H1 (cell line): ENCODE data around the gene WWC2. TPM values are rescaled to one million over a fixed set of nuclear protein-coding genes. Genes with fewer than 3 reads are reported as not detected.

Experiments
- CTCF ChIA-PET: fragments of 300-600 bp; sonication (Branson Sonifier 250); formaldehyde crosslinking; loops from one replicate; lab custom pipeline; 2021; ENCODE audit not compliant: partially characterized antibody; lab: Charles Lee
- POLR2A ChIA-PET: fragments of 300-600 bp; sonication (Branson Sonifier 250); formaldehyde crosslinking; loops from one replicate; lab custom pipeline; 2021; ENCODE audit warnings: inconsistent platforms; ENCODE audit not compliant: partially characterized antibody; lab: Charles Lee
- DNase-seq, 2 experiments: peaks; one replicate each; pipeline versions ENCODE4 v3.0.0 to v3.0.0-alpha.2; 2010 to 2022; ENCODE audit warnings: low spot score in 2 of 2, low read depth in 1 of 2, mixed read lengths in 1 of 2
- FAIRE-seq: peaks from 2 replicates; lab custom pipeline; 2011; peaks lifted over from hg19 to GRCh38; lab: Jason Lieb, UNC
- H2AFZ ChIP-seq: 2 replicates; pipeline ENCODE4 v1.8.1; 2012; ENCODE audit warnings: low read length, inconsistent platforms
- H2AK5ac ChIP-seq: 2 replicates; pipeline ENCODE4 v1.6.1; 2013; ENCODE audit warnings: low read depth, low read length
- H2BK120ac ChIP-seq: replicated peaks from 2 replicates; pipeline ENCODE3; 2013; ENCODE audit warnings: low read depth, low read length, inconsistent platforms
- H2BK12ac ChIP-seq: 2 replicates; pipeline ENCODE4 v1.6.1; 2013; ENCODE audit warnings: low read depth, low read length
- H2BK15ac ChIP-seq: 2 replicates; pipeline ENCODE4 v1.6.1; 2013; ENCODE audit warnings: low read length
- H2BK20ac ChIP-seq: 2 replicates; pipeline ENCODE4 v1.6.1; 2013; ENCODE audit warnings: low read length
- H2BK5ac ChIP-seq: 2 replicates; pipeline ENCODE4 v1.6.1; 2013; ENCODE audit warnings: low read depth, low read length
- H3K14ac ChIP-seq: 2 replicates; pipeline ENCODE4 v1.6.1; 2013; ENCODE audit warnings: inconsistent platforms; ENCODE audit not compliant: insufficient read length
- H3K18ac ChIP-seq: 2 replicates; pipeline ENCODE4 v1.6.1; 2013; ENCODE audit warnings: low read length; ENCODE audit errors: extremely low read depth
- H3K23ac ChIP-seq: 2 replicates; pipeline ENCODE4 v1.6.1; 2013; ENCODE audit warnings: inconsistent platforms; ENCODE audit not compliant: insufficient read length
- H3K23me2 ChIP-seq: 2 replicates; pipeline ENCODE4 v1.6.1; 2013; ENCODE audit warnings: low read depth, low read length
- H3K27ac ChIP-seq: 2 replicates; pipeline ENCODE4 v1.6.1; 2011; ENCODE audit warnings: low read depth, low read length, inconsistent platforms
- H3K27me3 ChIP-seq, 4 experiments: replicated peaks in 1 of 4; 1 replicate in 1 of 4; 2 replicates in 3 of 4; pipeline versions ENCODE4 v1.6.1 to v1.8.1; 2011 to 2013; ENCODE audit warnings: low read length in 3 of 4, mild to moderate bottlenecking in 3 of 4, inconsistent platforms in 2 of 4, mixed read lengths in 2 of 4, moderate library complexity in 1 of 4; ENCODE audit not compliant: control insufficient read depth in 3 of 4, insufficient read depth in 3 of 4; ENCODE audit errors: extremely low read depth in 1 of 4
- H3K36me3 ChIP-seq, 4 experiments: 2 replicates each; pipeline versions ENCODE4 v1.6.1 to v1.8.1; 2011 to 2013; ENCODE audit warnings: mild to moderate bottlenecking in 4 of 4, low read length in 3 of 4, moderate library complexity in 2 of 4, control low read depth in 1 of 4, inconsistent platforms in 1 of 4; ENCODE audit not compliant: insufficient read depth in 4 of 4, control insufficient read depth in 2 of 4
- H3K4ac ChIP-seq: replicated peaks from 2 replicates; pipeline ENCODE3; 2013; ENCODE audit warnings: low read length, low read depth, mixed read lengths, inconsistent platforms; ENCODE audit not compliant: insufficient read length
- H3K4me1 ChIP-seq, 4 experiments: replicated peaks in 1 of 4; 1 replicate in 1 of 4; 2 replicates in 3 of 4; pipeline versions ENCODE4 v1.6.1 to v1.8.1; 2011 to 2013; ENCODE audit warnings: low read length in 3 of 4, inconsistent platforms in 2 of 4, mixed read lengths in 1 of 4; ENCODE audit not compliant: insufficient read depth in 4 of 4, control insufficient read depth in 3 of 4
- H3K4me2 ChIP-seq, 2 experiments: 2 replicates each; pipeline versions ENCODE4 v1.6.1 to v1.8.1; 2011 to 2013; ENCODE audit warnings: low read depth in 2 of 2, low read length in 2 of 2, control low read depth in 1 of 2, inconsistent platforms in 1 of 2, mild to moderate bottlenecking in 1 of 2; ENCODE audit not compliant: insufficient read depth in 1 of 2
- H3K4me3 ChIP-seq, 4 experiments: fragments of 200-600, 300-600 bp in 1 of 4; sonication (generic), shearing (Covaris generic), sonication (Bioruptor Twin) in 1 of 4; 2 replicates each; pipeline versions ENCODE4 v1.5.1 to v1.8.1; 2011 to 2016; ENCODE audit warnings: low read length in 4 of 4, low read depth in 3 of 4, control low read depth in 2 of 4, inconsistent platforms in 2 of 4, mild to moderate bottlenecking in 2 of 4, mixed read lengths in 1 of 4, moderate library complexity in 1 of 4; ENCODE audit not compliant: insufficient read depth in 2 of 4; ENCODE audit errors: extremely low read depth in 1 of 4
- H3K56ac ChIP-seq: replicated peaks from 2 replicates; pipeline ENCODE3; 2013; ENCODE audit warnings: low read depth, mild to moderate bottlenecking, mixed read lengths, low read length, inconsistent platforms; ENCODE audit not compliant: insufficient read length
- H3K79me1 ChIP-seq: 2 replicates; pipeline ENCODE4 v1.6.1; 2013; ENCODE audit warnings: low read depth, low read length, control low read depth
- H3K79me2 ChIP-seq, 2 experiments: 2 replicates each; pipeline versions ENCODE4 v1.6.1 to v1.8.1; 2012 to 2013; ENCODE audit warnings: low read length in 2 of 2, mild to moderate bottlenecking in 2 of 2, inconsistent platforms in 1 of 2; ENCODE audit not compliant: insufficient read depth in 2 of 2, control insufficient read depth in 1 of 2
- H3K9ac ChIP-seq, 4 experiments: replicated peaks in 1 of 4; 1 replicate in 1 of 4; 2 replicates in 3 of 4; pipeline versions ENCODE4 v1.6.1 to v1.8.1; 2011 to 2013; ENCODE audit warnings: low read depth in 3 of 4, low read length in 3 of 4, control low read depth in 2 of 4, mild to moderate bottlenecking in 2 of 4, moderate library complexity in 2 of 4, inconsistent platforms in 1 of 4; ENCODE audit errors: extremely low read depth in 1 of 4
- H3K9me3 ChIP-seq, 2 experiments: 2 replicates each; pipeline versions ENCODE4 v1.6.1 to v1.8.1; 2012 to 2013; ENCODE audit warnings: mild to moderate bottlenecking in 2 of 2, moderate library complexity in 2 of 2, control low read depth in 1 of 2, inconsistent platforms in 1 of 2, low read depth in 1 of 2, low read length in 1 of 2, mixed read lengths in 1 of 2; ENCODE audit not compliant: insufficient read depth in 2 of 2
- H4K20me1 ChIP-seq, 2 experiments: replicated peaks in 1 of 2; 2 replicates each; pipeline versions ENCODE3 to v1.8.1; 2011 to 2013; ENCODE audit warnings: inconsistent platforms in 2 of 2, low read length in 2 of 2, mild to moderate bottlenecking in 1 of 2; ENCODE audit not compliant: insufficient read depth in 2 of 2, control insufficient read depth in 1 of 2
- H4K5ac ChIP-seq: 2 replicates; pipeline ENCODE4 v1.6.1; 2013; ENCODE audit warnings: low read length, low read depth, mixed read lengths, inconsistent platforms; ENCODE audit not compliant: insufficient read length
- H4K8ac ChIP-seq: 2 replicates; pipeline ENCODE4 v1.8.0; 2013; ENCODE audit warnings: mild to moderate bottlenecking, moderate library complexity, low read length, inconsistent platforms; ENCODE audit not compliant: insufficient read depth; ENCODE audit errors: extremely low read depth
- H4K91ac ChIP-seq: replicated peaks from 2 replicates; pipeline ENCODE3; 2013; ENCODE audit warnings: low read length, mixed read lengths, inconsistent platforms; ENCODE audit not compliant: insufficient read length
- ATF2 ChIP-seq: IDR thresholded peaks from 2 replicates; pipeline ENCODE4 v1.6.1; 2012; ENCODE audit warnings: low read length, inconsistent platforms
- JUN ChIP-seq: IDR thresholded peaks from 2 replicates; pipeline ENCODE4 v1.6.1; 2011; ENCODE audit warnings: low read depth, mild to moderate bottlenecking, improper control_type of control experiment, low read length
- JUND ChIP-seq: IDR thresholded peaks from 2 replicates; pipeline ENCODE4 v1.6.1; 2011; ENCODE audit warnings: mild to moderate bottlenecking, improper control_type of control experiment, low read length
- KDM1A ChIP-seq: fragments of 200-600, 300-600 bp; sonication (generic); IDR thresholded peaks from 2 replicates; pipeline ENCODE4 v1.7.1; 2016; ENCODE audit warnings: mild to moderate bottlenecking, low read length, borderline replicate concordance
- KDM5A ChIP-seq: fragments of 200-600 bp; IDR thresholded peaks from 2 replicates; pipeline ENCODE4 v1.7.1; 2012; ENCODE audit warnings: mild to moderate bottlenecking, low read length, inconsistent platforms, mixed read lengths
- MAFK ChIP-seq: IDR thresholded peaks from 2 replicates; pipeline ENCODE4 v1.6.1; 2012; ENCODE audit warnings: low read depth, mild to moderate bottlenecking, improper control_type of control experiment, low read length
- NRF1 ChIP-seq: IDR thresholded peaks from 2 replicates; pipeline ENCODE4 v1.6.1; 2011; ENCODE audit warnings: mild to moderate bottlenecking, low read depth, low read length, improper control_type of control experiment
- POLR2AphosphoS5 ChIP-seq: IDR thresholded peaks from 2 replicates; pipeline ENCODE4 v1.6.1; 2011; ENCODE audit warnings: low read depth, low read length
- SIRT6 ChIP-seq: IDR thresholded peaks from one replicate; pipeline ENCODE4 v1.7.1; 2012; ENCODE audit warnings: low read length, inconsistent platforms
- TAF1 ChIP-seq: IDR thresholded peaks from 2 replicates; pipeline ENCODE4 v1.6.1; 2011; ENCODE audit warnings: mild to moderate bottlenecking, low read depth, low read length
- WGBS, 2 experiments: shearing (Covaris generic) in 1 of 2; methylation state at CpG; one replicate each; pipeline versions ENCODE4 v1.1.6 to v1.1.7; 2013 to 2015; ENCODE audit warnings: low lambda C conversion rate in 2 of 2, mixed read lengths in 2 of 2, inconsistent platforms in 1 of 2, low coverage in 1 of 2, missing lambda C conversion rate in 1 of 2; ENCODE audit not compliant: insufficient replicate concordance in 2 of 2, insufficient coverage in 1 of 2, insufficient read length in 1 of 2; ENCODE audit errors: extremely low coverage in 1 of 2, missing lambda C conversion rate in 1 of 2; 5-methylcytosine and 5-hydroxymethylcytosine counted together
- polyA plus RNA-seq, 7 experiments: library from polyadenylated mRNA; depleted of rRNA in 3 of 7; stranded (reverse) in 5 of 7; unstranded in 2 of 7; fragments of >200 nt in 5 of 7; fragments of 200-250 nt in 2 of 7; gene quantifications; 1 replicate in 5 of 7; 2 replicates in 1 of 7; 4 replicates in 1 of 7; pipeline versions ENCODE4 v1.2.1 to v1.2.3, GENCODE V29; 2011 to 2013; ENCODE audit warnings: missing spikeins in 2 of 7, mixed read lengths in 2 of 7
- total RNA-seq: library from RNA; stranded (reverse); fragmentation: NEBNext Ultra II Directional; extraction: Animal tissue kit (Norgen Biotek cat#: 25700); gene quantifications from 2 replicates; pipeline ENCODE4 v1.2.1, GENCODE V29; 2021
- TF ChIP-seq, protein P1 (sequence below): IDR thresholded peaks from 2 replicates; pipeline ENCODE4 v1.6.1; 2011; ENCODE audit warnings: low read length, improper control_type of control experiment

The WWC2 gene
- total and polyA plus RNA-seq, 2 of the 8 experiments (the other 6 are each of a cell fraction or from before 2014, with no cell fraction given) = 17.6 to 135 TPM

DNA sequence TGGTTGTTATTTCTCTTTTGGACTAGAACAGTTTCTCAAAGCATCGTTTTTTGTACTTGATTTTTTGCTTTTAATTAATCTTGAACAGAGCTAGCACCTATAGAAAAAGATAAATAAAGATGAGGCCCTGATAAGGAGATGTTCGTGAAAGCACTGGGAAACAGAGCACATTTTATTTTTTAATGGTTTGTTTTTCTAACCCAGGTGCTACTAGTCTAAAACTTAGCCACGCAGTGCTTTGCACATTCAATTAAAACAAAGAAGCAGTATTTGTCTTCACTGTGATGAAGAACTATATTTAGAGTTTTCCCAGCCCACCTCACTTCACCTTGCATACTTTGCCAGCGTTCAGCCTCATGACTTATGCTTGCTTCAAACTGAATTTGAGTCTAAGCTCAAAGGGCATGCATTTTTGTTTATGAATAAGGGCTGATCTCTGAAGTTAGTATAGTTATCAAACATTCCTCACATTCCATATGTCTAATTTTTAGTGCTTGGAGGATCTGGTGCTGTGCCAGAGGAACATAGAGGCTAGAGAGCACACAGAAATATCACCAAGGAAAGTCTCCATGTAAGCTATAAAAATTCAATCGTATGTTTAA, 76.7 kb downstream of the WWC2 start:
- no peak overlapping the region for H3K56ac ChIP-seq
- ChIA-PET CTCF (interaction anchor here (0.7 to 2.1 kb wide), 5 partner anchors 29 to 86 kb away, joined by 3 to 4 read pairs (median 3); no protein-coding TSS in a partner anchor), POLR2A (interaction anchor here (1.1 to 6.4 kb wide), 4 partner anchors 14 to 78 kb away, joined by 3 to 38 read pairs (median 4); partner anchors contain the start of gene WWC2)
- no peak overlapping the region for H2BK5ac ChIP-seq
- H3K36me3 ChIP-seq = no peaks in the 10 kb centered on the region
- no peak overlapping the region for H3K23ac ChIP-seq
- peaks cover 5% of the 10 kb centered on the region; the same call in 1 of the 2 replicates for H3K79me1 ChIP-seq
- 83% methylated on average over 5 of the region's 5 CpGs; no CpG with 5 or more reads in 1 of the 2 experiments for WGBS, 2 experiments
- H2AFZ ChIP-seq = no peak overlapping the region
- no peaks in the 10 kb centered on the region for H3K27me3 ChIP-seq
- no peak overlapping the region for H2BK12ac ChIP-seq
- peaks cover 5 to 97% of the 10 kb centered on the region in 2 experiments; a peak in 3 of 4 replicates for H3K79me2 ChIP-seq
- no peak overlapping the region for H2BK20ac ChIP-seq
- no peak overlapping the region for H4K5ac ChIP-seq
- no peak overlapping the region for H3K18ac ChIP-seq
- no peaks in the 10 kb centered on the region for H3K23me2 ChIP-seq
- no peak overlapping the region for H3K4ac ChIP-seq
- no peak overlapping the region for H3K27ac ChIP-seq
- no peak overlapping the region for H2AK5ac ChIP-seq
- H3K14ac ChIP-seq = no peak overlapping the region
- no peak for DNase-seq
- peaks cover 0 to 5% of the 10 kb centered on the region in 2 experiments for H4K20me1 ChIP-seq
- no peak overlapping the region for H3K4me2 ChIP-seq
- no peak overlapping the region for H3K9ac ChIP-seq
- H4K8ac ChIP-seq = no peak overlapping the region
- no peaks in the 10 kb centered on the region for H3K9me3 ChIP-seq
- H2BK15ac ChIP-seq = no peak overlapping the region
- no peak overlapping the region for H3K4me3 ChIP-seq
- H3K4me1 ChIP-seq = peaks cover 6 to 30% (median 23%) of the 10 kb centered on the region in 4 experiments
- no peak for FAIRE-seq
- no peak overlapping the region for H4K91ac ChIP-seq
- no peak overlapping the region for H2BK120ac ChIP-seq
- TF ChIP-seq POLR2AphosphoS5 (no peak), KDM5A (no peak), KDM1A (no peak), SIRT6 (no peak), TAF1 (no peak), MAFK (no peak), ATF2 (no peak), JUN (no peak), JUND (no peak), NRF1 (no peak)
- TF ChIP-seq, protein P1, sequence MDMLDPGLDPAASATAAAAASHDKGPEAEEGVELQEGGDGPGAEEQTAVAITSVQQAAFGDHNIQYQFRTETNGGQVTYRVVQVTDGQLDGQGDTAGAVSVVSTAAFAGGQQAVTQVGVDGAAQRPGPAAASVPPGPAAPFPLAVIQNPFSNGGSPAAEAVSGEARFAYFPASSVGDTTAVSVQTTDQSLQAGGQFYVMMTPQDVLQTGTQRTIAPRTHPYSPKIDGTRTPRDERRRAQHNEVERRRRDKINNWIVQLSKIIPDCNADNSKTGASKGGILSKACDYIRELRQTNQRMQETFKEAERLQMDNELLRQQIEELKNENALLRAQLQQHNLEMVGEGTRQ = no peak
